Activated T-helper 1 cell treated with anti-CD3 and anti-CD28 coated beads, Interleukin-2, amount 50 U/mL, for 16 hours (primary cell): ENCODE data around the gene FGFBP2.
"Not testable (repeated sequence)": the region's sequence is repeated elsewhere in the genome, so short reads cannot be mapped to it uniquely, and the experiment has no call there.

Experiments
- DNase-seq, 2 donors: peaks; one replicate each; pipeline ENCODE4 v3.0.0-alpha.2; 2020; ENCODE audit warnings: low read depth in 1 of 2, low spot score in 1 of 2

FGFBP2 gene

GRCh38 chr4:15931451-15932210 lies 31.3 kb downstream of the FGFBP2 start:
- no peak for DNase-seq

DNA sequence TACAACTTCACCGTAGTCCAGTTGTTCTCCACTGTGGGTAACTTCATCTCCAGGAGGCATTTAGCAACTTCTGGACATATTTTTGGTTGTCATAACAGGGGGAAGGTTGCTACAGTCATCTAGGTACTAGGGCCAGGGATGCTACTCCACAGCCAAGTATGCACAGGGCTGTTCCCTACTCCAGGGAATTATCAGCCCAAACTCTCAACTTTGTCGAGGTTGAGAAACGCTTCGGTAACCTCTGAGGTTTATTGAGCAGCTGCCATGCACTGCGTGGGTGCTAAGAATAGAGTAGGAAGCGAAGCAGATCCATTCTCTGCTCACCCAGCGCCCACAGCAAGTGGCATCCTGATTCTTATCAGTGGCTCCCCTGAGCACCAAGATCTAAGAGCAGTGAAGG lies 32.7 kb downstream of the FGFBP2 start:
- DNase-seq, result no peak

- no peak for DNase-seq
Measured at GRCh38 chr4:15929540-15929939, 33.4 kb downstream of the FGFBP2 start.

GRCh38 chr4:15928883-15929282 lies 34.1 kb downstream of the FGFBP2 start:
- DNase-seq, result no peak

DNA sequence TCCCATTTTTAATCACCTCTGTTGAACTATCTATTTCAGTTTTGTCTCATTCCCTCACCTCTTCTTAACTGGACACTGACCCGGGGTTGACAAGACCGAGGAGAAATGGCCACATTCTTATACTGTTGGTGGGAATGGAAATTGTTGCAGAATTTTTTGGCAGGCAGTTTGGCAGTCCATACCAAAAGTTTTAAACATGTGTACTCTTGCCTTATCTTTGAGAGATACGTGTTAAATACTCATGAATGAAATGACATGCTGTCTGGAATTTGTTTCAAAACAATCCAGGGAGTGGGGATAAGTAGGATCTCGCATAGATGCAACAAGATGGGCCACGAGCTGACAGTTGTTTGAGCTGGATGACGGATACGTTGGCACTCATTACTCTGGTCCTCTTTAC lies 36.5 kb downstream of the FGFBP2 start:
- no peak for DNase-seq

DNA sequence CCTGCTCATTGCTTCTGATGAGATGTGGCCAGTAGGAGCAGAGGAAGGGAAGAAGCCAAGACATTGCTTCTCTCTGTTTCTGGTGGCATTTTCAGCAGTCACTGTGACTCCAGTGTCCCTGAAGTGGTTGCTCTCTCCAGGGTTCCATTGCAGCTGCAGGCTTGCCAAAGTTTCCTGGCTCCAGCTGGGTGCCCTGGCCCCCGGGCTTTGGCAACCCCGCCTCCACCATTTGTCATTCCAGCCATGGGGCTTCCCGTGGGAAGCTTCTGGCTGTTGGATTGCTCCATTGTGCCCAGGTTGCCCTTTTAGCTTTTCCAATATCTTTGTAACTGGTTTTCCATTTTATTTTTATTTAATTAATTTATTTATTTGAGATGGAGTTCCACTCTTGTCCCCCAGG lies 37.1 kb downstream of the FGFBP2 start:
- DNase-seq, result no peak

DNA sequence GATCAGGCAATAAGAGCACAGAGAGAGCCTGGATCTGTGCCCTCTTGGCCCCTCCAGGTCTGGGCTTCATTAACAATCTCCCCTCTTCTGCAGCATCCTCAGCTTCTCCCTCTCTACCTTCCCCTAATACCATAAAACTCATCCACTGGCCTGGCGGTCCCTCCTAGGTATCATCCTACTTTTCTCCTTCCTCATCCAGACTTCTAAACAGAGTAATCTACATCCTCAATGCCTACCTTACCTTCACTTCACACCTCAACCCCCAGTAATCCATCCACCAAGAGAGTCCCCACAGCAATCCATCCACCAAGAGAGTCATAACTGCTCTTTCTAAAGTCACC lies 41.4 kb downstream of the FGFBP2 start:
- DNase-seq, result no peak

DNA sequence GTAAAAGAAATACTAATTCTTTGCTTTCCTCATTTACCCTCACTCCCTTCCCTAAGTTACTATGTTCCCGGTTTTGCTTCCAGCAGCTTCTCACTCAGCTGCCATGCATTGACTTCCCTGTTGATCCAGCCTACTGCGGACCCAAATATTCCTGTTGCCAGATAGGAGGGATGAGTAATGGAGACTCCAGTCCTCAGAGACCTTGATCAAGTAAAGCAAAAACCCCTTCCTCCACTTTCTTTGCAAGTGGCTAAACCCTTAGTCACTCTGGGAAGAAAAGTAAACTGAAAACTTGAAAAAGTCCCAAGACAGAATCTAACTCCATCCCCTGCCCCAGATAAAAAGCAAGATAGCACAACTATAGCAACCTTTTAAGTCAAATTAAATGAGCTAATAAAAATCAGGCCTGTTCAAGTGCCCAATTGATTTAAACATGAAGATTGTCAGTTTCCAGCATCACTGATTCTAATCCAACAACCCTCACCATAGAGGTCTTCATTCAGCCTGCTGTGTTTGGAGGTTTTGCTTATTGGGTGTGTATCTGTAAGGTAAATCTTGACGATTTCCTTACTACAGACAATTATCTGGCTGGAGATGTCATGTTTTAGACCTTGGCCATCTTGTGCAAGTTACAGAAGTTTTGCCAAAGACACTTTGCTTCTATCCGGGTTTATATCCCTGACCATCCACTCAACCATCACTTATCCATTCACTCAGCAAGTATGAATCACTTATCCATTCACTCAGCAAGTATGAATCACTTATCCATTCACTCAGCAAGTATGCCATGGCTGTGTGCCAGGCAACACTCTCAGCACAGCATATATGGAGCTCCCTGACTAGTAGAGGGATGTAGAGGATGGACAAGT lies 42.0 kb downstream of the FGFBP2 start:
- DNase-seq, result no peak

DNA sequence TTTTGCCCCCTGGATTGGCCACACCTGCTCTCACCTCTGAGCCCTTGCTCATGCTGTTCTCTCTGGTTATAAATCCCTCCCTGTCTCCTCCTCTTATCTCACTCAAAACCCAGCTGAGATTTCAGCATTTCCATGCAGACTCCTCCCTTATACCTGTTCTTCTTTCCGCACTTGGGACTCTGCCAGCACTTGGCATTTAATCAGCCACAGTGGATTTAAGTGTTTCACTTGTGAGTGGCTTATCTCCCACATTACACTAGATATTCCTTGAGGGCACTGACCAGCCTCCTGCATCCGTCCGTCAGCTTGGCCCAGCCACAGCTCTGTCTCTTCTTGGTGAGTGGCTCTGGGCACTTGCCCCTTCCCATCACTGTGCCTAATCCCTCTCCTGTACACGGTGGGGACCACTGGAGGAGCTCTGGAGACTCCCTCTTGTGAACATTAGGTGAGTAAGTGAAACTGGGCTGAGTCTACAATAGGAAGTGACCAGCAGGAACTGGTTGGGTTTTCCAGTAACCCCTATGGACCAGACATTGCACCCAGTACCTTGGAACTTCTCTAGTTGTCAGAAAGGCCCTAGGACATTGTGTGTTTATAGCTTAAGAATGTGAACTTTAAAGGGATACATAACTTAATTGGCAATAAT lies 44.4 kb downstream of the FGFBP2 start:
- no peak for DNase-seq

- DNase-seq, result no peak
Measured at GRCh38 chr4:15917297-15917696, 45.7 kb downstream of the FGFBP2 start.

DNA sequence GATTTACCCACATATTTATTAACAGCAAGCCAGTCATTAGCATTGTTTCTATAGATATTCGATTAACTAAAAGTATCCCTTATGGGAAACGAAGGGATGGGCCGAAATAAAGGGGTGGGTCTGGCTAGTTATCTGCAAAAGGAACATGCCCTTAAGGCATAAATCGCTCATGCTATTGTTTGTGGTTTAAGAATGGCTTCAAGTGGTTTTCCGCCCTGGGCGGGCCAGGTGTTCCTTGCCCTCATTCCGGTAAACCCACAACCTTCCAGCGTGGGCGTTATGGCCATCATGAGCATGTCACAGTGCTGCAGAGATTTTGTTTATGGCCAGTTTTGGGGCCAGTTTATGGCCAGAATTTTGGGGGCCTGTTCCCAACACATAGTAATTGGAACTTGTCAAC lies 46.6 kb downstream of the FGFBP2 start:
- DNase-seq, result not testable (repeated sequence)

DNA sequence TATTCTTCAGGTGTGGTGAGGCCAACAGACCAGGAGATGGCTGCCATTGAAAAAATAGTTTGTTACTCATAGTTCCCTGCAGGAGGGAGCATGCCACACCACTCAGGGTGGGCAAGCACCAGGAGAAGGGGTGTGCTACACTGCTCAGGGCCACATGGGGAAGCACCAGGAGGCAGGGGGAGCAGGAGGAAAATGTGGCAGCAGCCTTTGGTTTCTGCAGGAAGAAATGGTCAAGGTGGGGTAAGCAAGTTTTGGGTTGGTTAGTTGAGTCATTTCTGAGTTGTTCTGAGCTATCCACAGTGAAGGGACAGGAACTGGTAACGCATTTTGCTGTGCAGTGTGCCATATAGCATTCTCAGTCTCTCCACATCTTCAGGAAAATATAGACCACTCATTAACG lies 48.2 kb downstream of the FGFBP2 start:
- DNase-seq, result no peak

DNA sequence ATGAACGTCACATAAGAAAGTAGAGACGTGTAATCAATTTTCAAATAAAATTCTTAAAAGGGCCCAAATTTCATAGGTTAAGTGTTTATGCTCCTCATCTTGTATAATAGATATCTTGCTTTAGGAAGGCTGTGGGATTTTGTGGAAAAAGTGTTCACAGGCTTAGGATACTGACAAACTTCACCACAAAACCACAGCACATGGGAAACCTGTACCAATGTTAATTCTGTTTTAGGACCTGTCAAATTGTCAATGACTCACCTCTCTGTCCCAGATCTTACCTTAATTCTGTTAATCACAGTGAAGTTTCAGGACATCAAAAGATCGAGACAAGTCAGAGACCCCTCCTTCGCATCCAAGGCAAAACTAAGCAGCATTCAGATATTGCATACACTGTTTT lies 48.7 kb downstream of the FGFBP2 start:
- no peak for DNase-seq

GRCh38 chr4:15913631-15913970 lies 49.4 kb downstream of the FGFBP2 start:
- DNase-seq, result no peak

- no peak for DNase-seq
Measured at GRCh38 chr4:15912961-15913630, 49.9 kb downstream of the FGFBP2 start.

DNA sequence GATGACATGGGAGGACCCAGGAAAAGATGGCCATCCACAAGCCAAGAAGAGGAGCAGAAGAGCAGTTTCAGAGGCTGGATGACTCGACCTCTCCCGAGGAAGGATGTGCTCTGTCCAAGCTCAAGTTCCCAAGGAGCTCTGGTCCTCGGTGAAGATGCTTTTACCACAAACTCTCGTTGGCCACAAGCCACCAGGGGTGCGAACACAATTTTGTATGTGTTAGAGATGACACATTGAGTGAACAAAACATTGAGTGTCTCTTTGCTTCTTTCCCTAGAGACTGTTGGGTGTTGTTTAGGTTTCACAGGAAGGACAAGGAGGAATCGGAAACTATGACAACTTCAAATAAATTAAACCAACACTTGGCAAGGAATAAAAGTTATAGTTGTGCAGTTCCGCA lies 50.7 kb downstream of the FGFBP2 start:
- no peak for DNase-seq
